ENCODE data around the gene RBM38. TPM values are rescaled to one million over a fixed set of nuclear protein-coding genes. Genes with fewer than 3 reads are reported as not detected.

Gene RBM38
- polyA plus RNA-seq, 1 donor, result 22.8 TPM

GRCh38 chr20:57434390-57434700 is 43.1 kb downstream of the RBM38 start:
- no peak for DNase-seq

GRCh38 chr20:57435105-57435497 is 43.9 kb downstream of the RBM38 start:
- DNase-seq, result no peak

- DNase-seq, result peak; percentile 64
Measured at GRCh38 chr20:57435498-57436222, 44.5 kb downstream of the RBM38 start.

GRCh38 chr20:57436223-57436545 is 45.0 kb downstream of the RBM38 start:
- no peak for DNase-seq

- DNase-seq, result no peak
Measured at GRCh38 chr20:57437267-57437666, 46.1 kb downstream of the RBM38 start.

GRCh38 chr20:57437672-57438330 is 46.6 kb downstream of the RBM38 start:
- DNase-seq, result no peak

- DNase-seq, result no peak
Measured at GRCh38 chr20:57438552-57438951, 47.4 kb downstream of the RBM38 start.

GRCh38 chr20:57439432-57439831 is 48.2 kb downstream of the RBM38 start:
- peak; percentile 73 for DNase-seq

- no peak for DNase-seq
Measured at GRCh38 chr20:57439993-57440392, 48.8 kb downstream of the RBM38 start.

GRCh38 chr20:57440678-57441509 is 49.7 kb downstream of the RBM38 start:
- no peak for DNase-seq

- no peak for DNase-seq
Measured at GRCh38 chr20:57441510-57442154, 50.4 kb downstream of the RBM38 start.

GRCh38 chr20:57442158-57442887 is 51.1 kb downstream of the RBM38 start:
- no peak for DNase-seq

GRCh38 chr20:57442888-57443239 is 51.7 kb downstream of the RBM38 start:
- DNase-seq, result no peak

GRCh38 chr20:57443349-57444265 is 52.4 kb downstream of the RBM38 start:
- no peak for DNase-seq

GRCh38 chr20:57444394-57445048 is 53.3 kb downstream of the RBM38 start:
- no peak for DNase-seq

- DNase-seq, result no peak
Measured at GRCh38 chr20:57445298-57445697, 54.1 kb downstream of the RBM38 start.

GRCh38 chr20:57445774-57446173 is 54.6 kb downstream of the RBM38 start:
- no peak for DNase-seq

GRCh38 chr20:57448764-57449354 is 57.7 kb downstream of the RBM38 start:
- DNase-seq, result no peak

GRCh38 chr20:57449398-57450354 is 58.5 kb downstream of the RBM38 start:
- DNase-seq, result no peak

Measured in left kidney (tissue), 2 donors.